Measurements from ENCODE around the gene BCL3.

BCL3 gene

GRCh38 chr19:44728178-44728577 is 20.3 kb upstream of the BCL3 start:
- no peak overlapping the region for H3K4me3 ChIP-seq (replicated peaks; ENCODE audit: low read depth, low read length)
- DNase-seq (ENCODE audit: extremely low read depth, low read depth), result no peak
- no peak for TF ChIP-seq CTCF (IDR thresholded peaks at IDR 0.05; ENCODE audit: low read depth, low read length, missing control alignments)

GRCh38 chr19:44729516-44730033 is 18.9 kb upstream of the BCL3 start:
- no peak overlapping the region for H3K4me3 ChIP-seq (replicated peaks; ENCODE audit: low read depth, low read length)
- DNase-seq (ENCODE audit: extremely low read depth, low read depth), result no peak
- TF ChIP-seq CTCF (IDR thresholded peaks at IDR 0.05; ENCODE audit: low read depth, low read length, missing control alignments), result no peak

GRCh38 chr19:44731081-44731480 is 17.4 kb upstream of the BCL3 start:
- no peak for TF ChIP-seq CTCF (IDR thresholded peaks at IDR 0.05; ENCODE audit: low read depth, low read length, missing control alignments)
- DNase-seq (ENCODE audit: extremely low read depth, low read depth), result no peak
- no peak overlapping the region for H3K4me3 ChIP-seq (replicated peaks; ENCODE audit: low read depth, low read length)

- no peak overlapping the region for H3K4me3 ChIP-seq (replicated peaks; ENCODE audit: low read depth, low read length)
- no peak for DNase-seq (ENCODE audit: extremely low read depth, low read depth)
- TF ChIP-seq CTCF (IDR thresholded peaks at IDR 0.05; ENCODE audit: low read depth, low read length, missing control alignments), result no peak
Measured at GRCh38 chr19:44731622-44732021, 16.9 kb upstream of the BCL3 start.

- DNase-seq (ENCODE audit: extremely low read depth, low read depth), result no peak
- no peak overlapping the region for H3K4me3 ChIP-seq (replicated peaks; ENCODE audit: low read depth, low read length)
- no peak for TF ChIP-seq CTCF (IDR thresholded peaks at IDR 0.05; ENCODE audit: low read depth, low read length, missing control alignments)
Measured at GRCh38 chr19:44732235-44733014, 16.1 kb upstream of the BCL3 start.

GRCh38 chr19:44734357-44734756 is 14.2 kb upstream of the BCL3 start:
- no peak for DNase-seq (ENCODE audit: extremely low read depth, low read depth)
- TF ChIP-seq CTCF (IDR thresholded peaks at IDR 0.05; ENCODE audit: low read depth, low read length, missing control alignments), result no peak
- no peak overlapping the region for H3K4me3 ChIP-seq (replicated peaks; ENCODE audit: low read depth, low read length)

Data from HFF-Myc (cell line).